Astrocyte (in vitro differentiated cells and primary cell): ENCODE data around the gene AGO4.

Experiments
- EZH2 ChIP-seq: IDR thresholded peaks from 2 replicates; pipeline ENCODE4 v1.6.1; 2012; ENCODE audit warnings: mild to moderate bottlenecking, low read length, inconsistent platforms; ENCODE audit not compliant: insufficient read depth
- TF ChIP-seq, protein P1 (sequence below): IDR thresholded peaks from 2 replicates; pipeline ENCODE4 v1.5.1; 2011; ENCODE audit warnings: low read depth, mild to moderate bottlenecking, inconsistent platforms, low read length, moderate library complexity; ENCODE audit not compliant: insufficient read depth

DNA sequence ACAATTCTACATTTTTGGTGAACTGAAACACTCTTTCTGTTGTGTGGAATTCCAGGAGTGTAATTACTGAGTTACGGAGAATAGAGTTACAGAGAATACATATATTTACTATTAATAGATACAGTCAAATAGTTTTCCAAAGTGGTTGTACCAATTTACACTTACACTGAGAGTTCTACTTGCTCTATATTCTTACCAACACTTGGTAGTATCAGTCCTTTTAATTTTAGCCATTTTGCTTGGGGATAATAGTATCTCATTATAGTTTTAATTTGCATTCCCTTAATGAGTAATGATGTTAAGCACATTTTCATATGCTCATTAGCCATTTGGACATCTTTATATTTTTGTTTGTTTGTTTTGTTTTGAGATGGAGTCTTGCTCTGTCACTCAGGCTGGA lies 28.9 kb downstream of the AGO4 start:
- TF ChIP-seq, protein P1, sequence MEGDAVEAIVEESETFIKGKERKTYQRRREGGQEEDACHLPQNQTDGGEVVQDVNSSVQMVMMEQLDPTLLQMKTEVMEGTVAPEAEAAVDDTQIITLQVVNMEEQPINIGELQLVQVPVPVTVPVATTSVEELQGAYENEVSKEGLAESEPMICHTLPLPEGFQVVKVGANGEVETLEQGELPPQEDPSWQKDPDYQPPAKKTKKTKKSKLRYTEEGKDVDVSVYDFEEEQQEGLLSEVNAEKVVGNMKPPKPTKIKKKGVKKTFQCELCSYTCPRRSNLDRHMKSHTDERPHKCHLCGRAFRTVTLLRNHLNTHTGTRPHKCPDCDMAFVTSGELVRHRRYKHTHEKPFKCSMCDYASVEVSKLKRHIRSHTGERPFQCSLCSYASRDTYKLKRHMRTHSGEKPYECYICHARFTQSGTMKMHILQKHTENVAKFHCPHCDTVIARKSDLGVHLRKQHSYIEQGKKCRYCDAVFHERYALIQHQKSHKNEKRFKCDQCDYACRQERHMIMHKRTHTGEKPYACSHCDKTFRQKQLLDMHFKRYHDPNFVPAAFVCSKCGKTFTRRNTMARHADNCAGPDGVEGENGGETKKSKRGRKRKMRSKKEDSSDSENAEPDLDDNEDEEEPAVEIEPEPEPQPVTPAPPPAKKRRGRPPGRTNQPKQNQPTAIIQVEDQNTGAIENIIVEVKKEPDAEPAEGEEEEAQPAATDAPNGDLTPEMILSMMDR: no peak
- no peak for TF ChIP-seq EZH2
